ENCODE measurements around the gene MAD1L1.

- no peak for TF ChIP-seq JUND (IDR thresholded peaks at IDR 0.05; ENCODE audit: low read length)
- no peak for TF ChIP-seq EZH2 (IDR thresholded peaks at IDR 0.05; ENCODE audit: low read depth, low read length, severe bottlenecking)
- no peak for TF ChIP-seq TAF1 (IDR thresholded peaks at IDR 0.05; ENCODE audit: low read depth, low read length)
These were observed 254.8 kb downstream of the MAD1L1 start for GRCh38 chr7:1977876-1978441.
